Hepatocyte (in vitro differentiated cells): ENCODE results near the gene ALOX12B.
A peak's percentile ranks its signal among the peaks of the same experiment; 100 is the strongest.

ENCODE experiments used
- EZH2 ChIP-seq: fragments of 200-600 bp; sonication (generic); IDR thresholded peaks from 2 replicates; pipeline ENCODE4 v1.6.1; 2016; ENCODE audit warnings: antibody characterized with exemption, mild to moderate bottlenecking, borderline replicate concordance
- EZH2phosphoT487 ChIP-seq: fragments of 200-600 bp; sonication (generic); IDR thresholded peaks from one replicate; pipeline ENCODE4 v1.6.1; 2018; ENCODE audit warnings: antibody characterized with exemption, mild to moderate bottlenecking, low read depth, moderate library complexity; ENCODE audit not compliant: unreplicated experiment, severe bottlenecking
- TF ChIP-seq, protein P1 (sequence below): fragments of 200-600 bp; sonication (generic); IDR thresholded peaks from 2 replicates; pipeline ENCODE4 v1.5.1; 2016; ENCODE audit warnings: antibody characterized with exemption, mild to moderate bottlenecking; ENCODE audit not compliant: poor library complexity

GRCh38 chr17:8120520-8121406 lies 33.2 kb upstream of the ALOX12B start:
- TF ChIP-seq EZH2, result no peak
- TF ChIP-seq, protein P1, sequence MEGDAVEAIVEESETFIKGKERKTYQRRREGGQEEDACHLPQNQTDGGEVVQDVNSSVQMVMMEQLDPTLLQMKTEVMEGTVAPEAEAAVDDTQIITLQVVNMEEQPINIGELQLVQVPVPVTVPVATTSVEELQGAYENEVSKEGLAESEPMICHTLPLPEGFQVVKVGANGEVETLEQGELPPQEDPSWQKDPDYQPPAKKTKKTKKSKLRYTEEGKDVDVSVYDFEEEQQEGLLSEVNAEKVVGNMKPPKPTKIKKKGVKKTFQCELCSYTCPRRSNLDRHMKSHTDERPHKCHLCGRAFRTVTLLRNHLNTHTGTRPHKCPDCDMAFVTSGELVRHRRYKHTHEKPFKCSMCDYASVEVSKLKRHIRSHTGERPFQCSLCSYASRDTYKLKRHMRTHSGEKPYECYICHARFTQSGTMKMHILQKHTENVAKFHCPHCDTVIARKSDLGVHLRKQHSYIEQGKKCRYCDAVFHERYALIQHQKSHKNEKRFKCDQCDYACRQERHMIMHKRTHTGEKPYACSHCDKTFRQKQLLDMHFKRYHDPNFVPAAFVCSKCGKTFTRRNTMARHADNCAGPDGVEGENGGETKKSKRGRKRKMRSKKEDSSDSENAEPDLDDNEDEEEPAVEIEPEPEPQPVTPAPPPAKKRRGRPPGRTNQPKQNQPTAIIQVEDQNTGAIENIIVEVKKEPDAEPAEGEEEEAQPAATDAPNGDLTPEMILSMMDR, result peak; percentile 28
- TF ChIP-seq EZH2phosphoT487, result no peak
